ENCODE data around the gene CLDN20. TPM values are rescaled to one million over a fixed set of nuclear protein-coding genes. Genes with fewer than 3 reads are reported as not detected.

CLDN20 gene
- total and polyA plus RNA-seq, 7 experiments from 2014 or later = not detected

DNA sequence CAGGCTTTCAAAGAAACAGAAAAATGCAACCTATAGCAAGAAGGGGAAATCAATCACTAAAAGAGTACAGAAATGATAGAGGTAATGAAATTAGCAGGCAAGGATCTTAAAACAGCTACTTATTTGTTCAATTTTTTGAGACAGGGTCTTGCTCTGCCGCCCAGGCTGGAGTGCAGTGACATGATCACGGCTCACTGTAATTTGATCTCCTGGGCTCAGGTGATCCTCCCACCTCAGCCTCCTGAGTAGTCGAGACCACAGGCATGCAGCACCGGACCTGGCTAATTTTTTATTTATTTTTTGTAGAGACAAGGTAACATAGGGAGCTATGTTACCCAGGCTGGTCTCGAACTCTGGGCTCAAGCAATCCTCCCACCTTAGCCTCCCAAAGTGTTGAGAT lies 28.9 kb downstream of the CLDN20 start:
- no peak for ATAC-seq
- no peak overlapping the region for H3K4me3 Mint-ChIP-seq
- Histone ChIP-seq H3K27me3 (ENCODE audit: control insufficient read depth in 2 of 2, insufficient read depth in 2 of 2, low read length in 2 of 2) (no peaks in the 10 kb centered on the region), H3K4me1 (ENCODE audit: control insufficient read depth in 2 of 2, insufficient read depth in 2 of 2, low read length in 2 of 2) (no peaks in the 10 kb centered on the region), H3K9me3 (ENCODE audit: control insufficient read depth in 2 of 3, low read length in 3 of 3) (no peaks in the 10 kb centered on the region), H3K36me3 (ENCODE audit: control insufficient read depth in 2 of 3, insufficient read depth in 3 of 3, low read length in 3 of 3) (peaks cover 0 to 59% (median 19%) of the 10 kb centered on the region in 3 experiments), H3K4me3 (ENCODE audit: low read length) (no peak overlapping the region), H3K27ac (ENCODE audit: low read depth, low read length) (no peak overlapping the region)
- peaks cover 14 to 78% (median 39%) of the 10 kb centered on the region in 5 donors for H3K36me3 Mint-ChIP-seq
- intact Hi-C loops (cut with micrococcal nuclease) = no loop called here
- no peaks in the 10 kb centered on the region for H3K27me3 Mint-ChIP-seq
- peaks cover 5 to 22% (median 12%) of the 10 kb centered on the region in 7 donors for H3K4me1 Mint-ChIP-seq
- no peak for DNase-seq
- H3K27ac Mint-ChIP-seq = peak overlapping the region in 1 of 9 donors; percentile 8
- H3K9me3 Mint-ChIP-seq = no peaks in the 10 kb centered on the region
- ChIA-PET CTCF (no interaction called here), POLR2A (no interaction called here)

DNA sequence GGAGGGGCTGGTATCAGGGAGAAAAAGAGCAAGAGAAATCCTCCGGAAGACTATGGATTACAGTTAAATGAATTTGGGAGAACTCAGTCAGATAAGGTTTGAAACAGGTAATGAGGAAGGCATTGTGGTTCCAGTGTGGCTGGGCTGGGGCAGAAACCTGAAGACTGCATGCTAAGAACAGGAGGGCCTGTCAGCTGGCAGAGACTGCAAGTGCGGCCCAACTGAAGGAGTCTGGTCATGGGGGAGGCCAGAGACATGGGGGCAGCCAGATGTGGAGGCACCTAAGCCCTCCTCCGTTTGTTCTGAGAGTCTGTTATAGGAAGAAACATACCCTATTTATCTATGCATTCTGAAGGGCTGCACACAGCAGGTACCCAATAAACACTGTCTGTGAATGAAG lies 33.9 kb downstream of the CLDN20 start:
- intact Hi-C loops (cut with micrococcal nuclease) = no loop called here
- ATAC-seq = no peak
- H3K27me3 Mint-ChIP-seq = no peaks in the 10 kb centered on the region
- H3K4me3 Mint-ChIP-seq = no peak overlapping the region
- H3K4me1 Mint-ChIP-seq = peaks cover 0 to 19% (median 5%) of the 10 kb centered on the region in 7 donors
- ChIA-PET CTCF (no interaction called here), POLR2A (no interaction called here)
- Histone ChIP-seq H3K27me3 (ENCODE audit: control insufficient read depth in 2 of 2, insufficient read depth in 2 of 2, low read length in 2 of 2) (no peaks in the 10 kb centered on the region), H3K4me1 (ENCODE audit: control insufficient read depth in 2 of 2, insufficient read depth in 2 of 2, low read length in 2 of 2) (no peaks in the 10 kb centered on the region), H3K4me3 (ENCODE audit: low read length) (no peak overlapping the region), H3K9me3 (ENCODE audit: control insufficient read depth in 2 of 3, low read length in 3 of 3) (no peaks in the 10 kb centered on the region), H3K36me3 (ENCODE audit: control insufficient read depth in 2 of 3, insufficient read depth in 3 of 3, low read length in 3 of 3) (peaks cover 0 to 31% (median 11%) of the 10 kb centered on the region in 3 experiments), H3K27ac (ENCODE audit: low read depth, low read length) (no peak overlapping the region)
- H3K27ac Mint-ChIP-seq = peak overlapping the region in 2 of 9 donors; percentile 5 to 18
- H3K36me3 Mint-ChIP-seq = peaks cover 13 to 61% (median 31%) of the 10 kb centered on the region in 5 donors
- DNase-seq = no peak
- no peaks in the 10 kb centered on the region for H3K9me3 Mint-ChIP-seq

GRCh38 chr6:155301867-155302266 lies 38.1 kb downstream of the CLDN20 start:
- Histone ChIP-seq H3K4me3 (ENCODE audit: low read length) (no peak overlapping the region), H3K27ac (ENCODE audit: low read depth, low read length) (no peak overlapping the region), H3K4me1 (ENCODE audit: control insufficient read depth in 2 of 2, insufficient read depth in 2 of 2, low read length in 2 of 2) (no peaks in the 10 kb centered on the region), H3K36me3 (ENCODE audit: control insufficient read depth in 2 of 3, insufficient read depth in 3 of 3, low read length in 3 of 3) (peaks cover 0 to 22% (median under 1%) of the 10 kb centered on the region in 3 experiments), H3K27me3 (ENCODE audit: control insufficient read depth in 2 of 2, insufficient read depth in 2 of 2, low read length in 2 of 2) (no peaks in the 10 kb centered on the region), H3K9me3 (ENCODE audit: control insufficient read depth in 2 of 3, low read length in 3 of 3) (no peaks in the 10 kb centered on the region)
- H3K4me1 Mint-ChIP-seq = peaks cover 4 to 35% (median 11%) of the 10 kb centered on the region in 7 donors
- no peak overlapping the region for H3K27ac Mint-ChIP-seq
- no peaks in the 10 kb centered on the region for H3K27me3 Mint-ChIP-seq
- H3K9me3 Mint-ChIP-seq = peaks cover 0 to 3% (median 0%) of the 10 kb centered on the region in 11 donors
- intact Hi-C loops (cut with micrococcal nuclease) = no loop called here
- peaks cover 13 to 53% (median 29%) of the 10 kb centered on the region in 5 donors for H3K36me3 Mint-ChIP-seq
- CTCF ChIA-PET = interaction anchor here (0.6 kb wide), 1 partner anchor 56 kb away, joined by 3 read pairs; no protein-coding TSS in a partner anchor
- no peak for ATAC-seq
- H3K4me3 Mint-ChIP-seq = no peak overlapping the region
- no peak for DNase-seq
- POLR2A ChIA-PET = no interaction called here

GRCh38 chr6:155303361-155303870 lies 39.6 kb downstream of the CLDN20 start:
- Histone ChIP-seq H3K27ac (ENCODE audit: low read depth, low read length) (no peak overlapping the region), H3K4me3 (ENCODE audit: low read length) (no peak overlapping the region), H3K9me3 (ENCODE audit: control insufficient read depth in 2 of 3, low read length in 3 of 3) (no peaks in the 10 kb centered on the region), H3K27me3 (ENCODE audit: control insufficient read depth in 2 of 2, insufficient read depth in 2 of 2, low read length in 2 of 2) (no peaks in the 10 kb centered on the region), H3K36me3 (ENCODE audit: control insufficient read depth in 2 of 3, insufficient read depth in 3 of 3, low read length in 3 of 3) (peaks cover 0 to 17% (median 0%) of the 10 kb centered on the region in 3 experiments), H3K4me1 (ENCODE audit: control insufficient read depth in 2 of 2, insufficient read depth in 2 of 2, low read length in 2 of 2) (no peaks in the 10 kb centered on the region)
- intact Hi-C loops (cut with micrococcal nuclease) = no loop called here
- Mint-ChIP-seq H3K36me3 (peaks cover 12 to 52% (median 26%) of the 10 kb centered on the region in 5 donors), H3K9me3 (peaks cover 0 to 3% (median 0%) of the 10 kb centered on the region in 11 donors), H3K27me3 (no peaks in the 10 kb centered on the region), H3K4me3 (no peak overlapping the region), H3K27ac (no peak overlapping the region), H3K4me1 (peaks cover 7 to 48% (median 18%) of the 10 kb centered on the region in 7 donors)
- ChIA-PET POLR2A (interaction anchor here (1.8 kb wide), 1 partner anchor 11 kb away, joined by 11 read pairs; the partner anchor contains the start of gene TFB1M), CTCF (interaction anchor here (0.7 kb wide), 1 partner anchor 13 kb away, joined by 5 read pairs; no protein-coding TSS in a partner anchor)
- ATAC-seq = no peak
- no peak for DNase-seq

- no peak for ATAC-seq
- peak overlapping the region in 1 of 9 donors; percentile 37 for H3K27ac Mint-ChIP-seq
- POLR2A ChIA-PET = no interaction called here
These were observed 43.1 kb downstream of the CLDN20 start for GRCh38 chr6:155306958-155307357.

DNA sequence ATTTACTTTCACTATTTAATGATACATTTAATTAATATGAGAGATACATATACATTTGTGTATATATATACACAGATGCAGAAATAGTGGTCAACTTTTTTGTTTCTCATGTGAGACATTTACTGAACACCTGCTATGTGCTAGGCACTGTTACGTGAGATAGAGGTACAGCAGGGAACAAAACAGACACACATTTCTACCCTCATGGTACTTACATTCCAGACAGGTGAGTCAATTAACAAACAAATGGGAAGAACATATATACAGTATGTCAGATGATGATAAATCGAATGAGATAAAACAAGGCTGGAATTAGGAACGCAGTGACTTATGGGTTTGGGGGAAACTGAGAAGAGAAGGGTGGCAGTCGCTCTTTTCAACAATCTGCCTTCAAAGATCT lies 45.3 kb downstream of the CLDN20 start:
- Mint-ChIP-seq H3K27me3 (no peaks in the 10 kb centered on the region), H3K36me3 (peaks cover 7 to 37% (median 21%) of the 10 kb centered on the region in 5 donors), H3K27ac (peak overlapping the region in 3 of 9 donors; percentile 1 to 22 (median 5)), H3K4me3 (no peak overlapping the region), H3K9me3 (peaks cover 0 to 3% (median 0%) of the 10 kb centered on the region in 11 donors), H3K4me1 (peaks cover 11 to 74% (median 48%) of the 10 kb centered on the region in 7 donors)
- no peaks in the 10 kb centered on the region for H3K27me3 ChIP-seq (ENCODE audit: control insufficient read depth in 2 of 2, insufficient read depth in 2 of 2, low read length in 2 of 2)
- intact Hi-C loops (cut with micrococcal nuclease) = no loop called here
- CTCF ChIA-PET = no interaction called here
- ATAC-seq = no peak
- H3K27ac ChIP-seq (ENCODE audit: low read depth, low read length) = no peak overlapping the region
- peaks cover 3 to 5% of the 10 kb centered on the region in 2 donors for H3K4me1 ChIP-seq (ENCODE audit: control insufficient read depth in 2 of 2, insufficient read depth in 2 of 2, low read length in 2 of 2)
- DNase-seq = no peak
- no peaks in the 10 kb centered on the region for H3K9me3 ChIP-seq (ENCODE audit: control insufficient read depth in 2 of 3, low read length in 3 of 3)
- peaks cover 0 to 18% (median 0%) of the 10 kb centered on the region in 3 experiments for H3K36me3 ChIP-seq (ENCODE audit: control insufficient read depth in 2 of 3, insufficient read depth in 3 of 3, low read length in 3 of 3)
- POLR2A ChIA-PET = no interaction called here
- H3K4me3 ChIP-seq (ENCODE audit: low read length) = no peak overlapping the region

More at GRCh38 chr6:155306958-155307357, 43.1 kb downstream of the CLDN20 start:
- peaks cover 7 to 50% (median 28%) of the 10 kb centered on the region in 5 donors for H3K36me3 Mint-ChIP-seq
- H3K4me1 Mint-ChIP-seq = peaks cover 7 to 57% (median 31%) of the 10 kb centered on the region in 7 donors
- no peak overlapping the region for H3K27ac ChIP-seq (ENCODE audit: low read depth, low read length)
- intact Hi-C loops (cut with micrococcal nuclease) = no loop called here
- CTCF ChIA-PET = no interaction called here
- no peaks in the 10 kb centered on the region for H3K27me3 Mint-ChIP-seq
- H3K9me3 Mint-ChIP-seq = peaks cover 0 to 3% (median 0%) of the 10 kb centered on the region in 11 donors
- H3K4me3 ChIP-seq (ENCODE audit: low read length) = no peak overlapping the region
- no peaks in the 10 kb centered on the region for H3K9me3 ChIP-seq (ENCODE audit: control insufficient read depth in 2 of 3, low read length in 3 of 3)
- H3K27me3 ChIP-seq (ENCODE audit: control insufficient read depth in 2 of 2, insufficient read depth in 2 of 2, low read length in 2 of 2) = no peaks in the 10 kb centered on the region
- no peak overlapping the region for H3K4me3 Mint-ChIP-seq
- H3K36me3 ChIP-seq (ENCODE audit: control insufficient read depth in 2 of 3, insufficient read depth in 3 of 3, low read length in 3 of 3) = peaks cover 0 to 22% (median 0%) of the 10 kb centered on the region in 3 experiments
- peaks cover 0 to 5% of the 10 kb centered on the region in 2 donors for H3K4me1 ChIP-seq (ENCODE audit: control insufficient read depth in 2 of 2, insufficient read depth in 2 of 2, low read length in 2 of 2)
- no peak for DNase-seq

GRCh38 chr6:155310596-155310995 lies 46.8 kb downstream of the CLDN20 start:
- intact Hi-C loops (cut with micrococcal nuclease) = loop anchor here (5.0 to 10.0 kb wide), 2 partner anchors 383 to 1056 kb away; no protein-coding TSS in a partner anchor
- no peak overlapping the region for H3K27ac ChIP-seq (ENCODE audit: low read depth, low read length)
- Mint-ChIP-seq H3K36me3 (peaks cover 0 to 30% (median 13%) of the 10 kb centered on the region in 5 donors), H3K9me3 (no peaks in the 10 kb centered on the region), H3K27me3 (no peaks in the 10 kb centered on the region), H3K4me3 (no peak overlapping the region), H3K27ac (peak overlapping the region in 4 of 9 donors; percentile 2 to 45 (median 6)), H3K4me1 (peaks cover 14 to 74% (median 57%) of the 10 kb centered on the region in 7 donors)
- H3K9me3 ChIP-seq (ENCODE audit: control insufficient read depth in 2 of 3, low read length in 3 of 3) = no peaks in the 10 kb centered on the region
- DNase-seq (no peak), ATAC-seq (no peak)
- H3K27me3 ChIP-seq (ENCODE audit: control insufficient read depth in 2 of 2, insufficient read depth in 2 of 2, low read length in 2 of 2) = no peaks in the 10 kb centered on the region
- peaks cover 3 to 5% of the 10 kb centered on the region in 2 donors for H3K4me1 ChIP-seq (ENCODE audit: control insufficient read depth in 2 of 2, insufficient read depth in 2 of 2, low read length in 2 of 2)
- peaks cover 0 to 22% (median 0%) of the 10 kb centered on the region in 3 experiments for H3K36me3 ChIP-seq (ENCODE audit: control insufficient read depth in 2 of 3, insufficient read depth in 3 of 3, low read length in 3 of 3)
- no peak overlapping the region for H3K4me3 ChIP-seq (ENCODE audit: low read length)
- ChIA-PET CTCF (no interaction called here), POLR2A (no interaction called here)
